BE2C (cell line): ENCODE data around the gene VWA3B. TPM values are rescaled to one million over a fixed set of nuclear protein-coding genes. Genes with fewer than 3 reads are reported as not detected.
A peak's percentile ranks its signal among the peaks of the same experiment; 100 is the strongest.

Experiments
- DNase-seq: peaks from one replicate; pipeline ENCODE4 v3.0.0-alpha.2; 2020
- H3K27me3 ChIP-seq: fragments of 250-450 bp; sonication (Bioruptor Pico); 2 replicates; pipeline ENCODE4 v1.5.1; 2020; ENCODE audit warnings: mild to moderate bottlenecking
- H3K36me3 ChIP-seq: fragments of 250-450 bp; sonication (Bioruptor Pico); 2 replicates; pipeline ENCODE4 v1.5.1; 2020; ENCODE audit warnings: mild to moderate bottlenecking
- H3K4me1 ChIP-seq: fragments of 250-450 bp; sonication (Bioruptor Pico); 2 replicates; pipeline ENCODE4 v1.5.1; 2020
- H3K4me3 ChIP-seq: 2 replicates; pipeline ENCODE4 v1.5.1; 2011; ENCODE audit warnings: low read depth, low read length
- H3K9me3 ChIP-seq: fragments of 250-450 bp; sonication (Bioruptor Pico); 2 replicates; pipeline ENCODE4 v1.5.1; 2020
- polyA plus RNA-seq: library from polyadenylated mRNA; unstranded; fragments of >200 nt; gene quantifications from one replicate; pipeline ENCODE4 v1.2.1, GENCODE V29; 2012; ENCODE audit warnings: low read depth, missing spikeins; ENCODE audit not compliant: insufficient read length, insufficient read depth
- TF ChIP-seq, protein P1 (sequence below): IDR thresholded peaks from 2 replicates; pipeline ENCODE4 v1.5.1; 2012; ENCODE audit warnings: mild to moderate bottlenecking, low read depth, low read length

The VWA3B gene
- not detected for polyA plus RNA-seq

DNA sequence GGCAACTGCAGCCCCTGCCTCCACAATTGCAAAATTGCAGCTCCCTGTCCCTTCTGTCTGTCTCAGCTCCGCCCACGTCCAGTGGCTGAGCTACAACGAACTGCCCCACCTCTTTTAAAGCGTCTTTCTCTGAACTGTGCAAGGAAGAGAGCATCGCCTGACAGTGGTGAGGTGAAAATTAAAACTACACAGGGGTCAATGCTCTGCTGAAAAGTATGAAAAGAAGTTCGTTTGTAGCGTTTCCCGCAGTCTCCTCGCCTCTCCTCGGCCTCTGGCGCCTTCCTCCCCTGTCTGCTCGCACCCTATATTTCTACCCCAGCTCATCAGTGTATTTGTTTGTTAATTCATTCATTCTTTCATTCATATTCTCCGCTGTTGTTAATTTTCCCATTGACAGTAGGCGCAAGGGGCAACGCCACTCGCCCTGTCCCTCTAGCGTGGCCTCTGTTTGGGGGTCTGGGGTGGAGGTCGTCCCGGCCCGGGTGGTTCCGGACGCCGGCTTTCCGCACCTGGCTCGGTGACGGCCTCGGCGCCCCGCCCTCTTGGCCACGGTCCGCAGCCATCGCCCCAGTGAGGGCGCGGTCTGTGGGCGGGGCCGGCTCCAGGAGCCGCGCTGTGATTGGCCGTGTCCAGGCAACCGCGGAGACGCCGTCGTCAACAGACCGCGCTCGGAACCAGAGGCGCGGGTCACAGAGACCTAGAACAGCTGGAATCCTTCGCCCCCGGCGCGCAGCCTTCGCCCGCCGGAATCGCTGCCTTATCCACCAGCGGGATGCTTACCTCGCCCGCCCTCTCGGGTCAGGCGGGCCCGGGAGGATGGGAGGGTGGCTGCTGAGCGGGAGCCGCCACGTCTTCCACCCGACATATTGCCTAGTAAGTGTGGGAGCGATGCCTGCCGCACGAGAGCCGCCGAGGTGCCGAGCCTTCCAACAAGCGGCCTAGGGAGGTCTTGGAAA, at the start of gene VWA3B:
Gene VWA3B (plus strand): TSS at position 677 of the 956 bp plus-strand sequence. CDS start 5,926 bp downstream, outside the sequence.
- peak; percentile 58 for DNase-seq
- TF ChIP-seq, protein P1, sequence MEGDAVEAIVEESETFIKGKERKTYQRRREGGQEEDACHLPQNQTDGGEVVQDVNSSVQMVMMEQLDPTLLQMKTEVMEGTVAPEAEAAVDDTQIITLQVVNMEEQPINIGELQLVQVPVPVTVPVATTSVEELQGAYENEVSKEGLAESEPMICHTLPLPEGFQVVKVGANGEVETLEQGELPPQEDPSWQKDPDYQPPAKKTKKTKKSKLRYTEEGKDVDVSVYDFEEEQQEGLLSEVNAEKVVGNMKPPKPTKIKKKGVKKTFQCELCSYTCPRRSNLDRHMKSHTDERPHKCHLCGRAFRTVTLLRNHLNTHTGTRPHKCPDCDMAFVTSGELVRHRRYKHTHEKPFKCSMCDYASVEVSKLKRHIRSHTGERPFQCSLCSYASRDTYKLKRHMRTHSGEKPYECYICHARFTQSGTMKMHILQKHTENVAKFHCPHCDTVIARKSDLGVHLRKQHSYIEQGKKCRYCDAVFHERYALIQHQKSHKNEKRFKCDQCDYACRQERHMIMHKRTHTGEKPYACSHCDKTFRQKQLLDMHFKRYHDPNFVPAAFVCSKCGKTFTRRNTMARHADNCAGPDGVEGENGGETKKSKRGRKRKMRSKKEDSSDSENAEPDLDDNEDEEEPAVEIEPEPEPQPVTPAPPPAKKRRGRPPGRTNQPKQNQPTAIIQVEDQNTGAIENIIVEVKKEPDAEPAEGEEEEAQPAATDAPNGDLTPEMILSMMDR: no peak
- peak within 1 kb of the TSS; percentile 42 for H3K4me3 ChIP-seq
- no peaks in the 10 kb centered on the region for H3K36me3 ChIP-seq
- no peaks in the 10 kb centered on the region for H3K4me1 ChIP-seq
- peaks cover 14% of the 10 kb centered on the region for H3K27me3 ChIP-seq
- H3K9me3 ChIP-seq: no peaks in the 10 kb centered on the region

GRCh38 chr2:98037206-98037605, 49.8 kb upstream of the VWA3B start:
- H3K36me3 ChIP-seq: no peaks in the 10 kb centered on the region
- no peaks in the 10 kb centered on the region for H3K4me1 ChIP-seq
- H3K27me3 ChIP-seq: no peaks in the 10 kb centered on the region
- H3K4me3 ChIP-seq: no peak overlapping the region
- TF ChIP-seq, protein P1: no peak
- no peak for DNase-seq
- H3K9me3 ChIP-seq: no peaks in the 10 kb centered on the region

DNA sequence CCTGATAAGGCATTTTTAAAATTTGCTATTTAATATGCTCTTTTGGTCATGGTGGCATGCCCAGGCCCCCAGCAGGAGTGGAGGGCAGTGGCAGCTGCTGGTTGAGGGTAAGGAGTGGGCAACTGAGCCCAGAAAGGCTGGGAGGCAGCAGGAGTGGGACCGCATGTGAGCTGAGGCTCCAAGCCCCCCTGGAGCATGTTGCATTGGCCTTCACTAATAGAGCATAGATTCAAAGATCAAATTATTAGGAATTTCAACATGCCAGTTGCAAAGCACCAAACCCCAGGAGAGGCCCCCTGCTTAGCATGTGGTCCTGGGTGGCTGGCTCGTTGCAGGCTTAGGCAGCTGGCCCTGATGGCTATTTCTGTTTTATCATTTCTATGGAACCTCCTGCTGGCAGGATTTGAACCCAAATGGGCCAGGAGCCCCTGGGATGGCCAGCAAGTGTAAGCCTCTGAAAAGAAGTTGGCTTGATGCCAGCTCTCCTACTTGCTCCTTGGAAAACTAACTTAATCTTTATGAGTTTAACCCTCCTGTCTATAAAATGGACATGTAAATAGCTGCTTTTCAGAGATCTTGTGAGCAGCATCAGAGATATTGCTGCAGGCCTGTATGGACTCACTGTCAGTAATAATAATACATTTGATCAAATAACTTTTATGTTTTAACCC, 49.2 kb upstream of the VWA3B start:
- Histone ChIP-seq H3K36me3 (no peaks in the 10 kb centered on the region), H3K4me1 (no peaks in the 10 kb centered on the region), H3K27me3 (no peaks in the 10 kb centered on the region), H3K9me3 (no peaks in the 10 kb centered on the region), H3K4me3 (no peak overlapping the region)
- DNase-seq: no peak
- TF ChIP-seq, protein P1: no peak

DNA sequence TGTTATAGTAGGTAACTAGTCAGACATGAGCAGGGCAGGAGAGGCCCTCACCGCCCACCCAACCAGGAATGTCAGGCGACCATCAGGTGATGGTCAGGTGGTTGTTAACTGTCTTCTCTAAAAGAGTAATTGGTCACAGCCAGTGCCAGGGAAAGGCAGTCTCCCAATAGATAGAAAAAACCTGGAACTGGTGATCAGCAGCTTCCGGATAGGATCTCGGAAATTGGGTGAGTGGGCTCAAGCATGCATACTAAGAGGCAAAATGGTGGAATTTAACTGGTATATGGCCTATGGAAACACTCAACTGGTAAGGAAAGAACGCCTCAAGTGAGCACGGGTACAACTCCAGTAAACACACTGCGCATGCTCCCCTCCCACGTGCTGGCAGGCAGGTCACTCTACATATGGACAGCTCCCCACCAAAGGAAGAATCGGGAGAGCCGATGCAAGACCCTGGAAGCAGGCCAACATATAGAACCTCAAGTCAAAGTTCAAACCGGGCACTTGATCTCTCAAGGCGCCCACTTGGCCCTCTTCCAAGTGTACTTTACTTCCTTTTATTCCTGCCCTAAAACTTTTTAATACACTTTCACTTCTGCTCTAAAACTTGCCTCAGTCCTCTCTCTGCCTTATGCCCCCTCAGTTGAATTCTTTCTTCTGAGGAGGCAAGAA, 47.7 kb upstream of the VWA3B start:
- no peak for DNase-seq
- H3K36me3 ChIP-seq: no peaks in the 10 kb centered on the region

DNA sequence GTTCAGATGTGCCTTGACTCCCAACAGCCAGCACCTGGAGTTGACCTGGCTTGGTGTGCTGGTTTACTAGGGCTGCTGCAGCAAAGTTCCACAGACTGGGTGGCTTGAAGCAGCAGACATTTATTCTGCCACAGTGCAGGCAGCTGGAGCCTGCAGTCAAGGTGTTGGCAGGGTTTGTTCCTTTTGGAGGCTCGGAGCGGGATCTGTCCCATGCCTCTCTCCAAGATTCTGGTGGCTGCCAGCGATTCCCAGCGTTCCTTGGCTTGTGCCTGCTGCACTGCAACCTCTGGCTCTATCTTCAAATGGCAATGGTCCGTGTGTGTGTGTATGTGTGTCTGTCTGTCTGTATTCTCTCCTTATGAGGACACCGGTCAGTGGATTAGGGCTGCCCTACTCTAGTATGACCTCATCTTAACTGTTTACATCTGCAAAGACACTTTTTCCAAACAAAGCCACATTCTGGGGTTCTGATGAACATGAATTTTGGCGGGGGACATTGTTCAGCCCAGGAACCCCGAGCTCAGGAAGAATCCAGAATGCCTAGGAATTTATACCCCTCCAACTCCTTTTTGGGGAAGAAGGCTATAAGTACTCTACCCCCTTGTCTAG, 46.5 kb upstream of the VWA3B start:
- Histone ChIP-seq H3K4me3 (no peak overlapping the region), H3K27me3 (no peaks in the 10 kb centered on the region), H3K4me1 (no peaks in the 10 kb centered on the region), H3K36me3 (no peaks in the 10 kb centered on the region), H3K9me3 (no peaks in the 10 kb centered on the region)
- TF ChIP-seq, protein P1: no peak
- DNase-seq: no peak

More for the DNA sequence above, 47.7 kb upstream of the VWA3B start:
- Histone ChIP-seq H3K4me3 (no peak overlapping the region), H3K4me1 (no peaks in the 10 kb centered on the region), H3K9me3 (no peaks in the 10 kb centered on the region), H3K27me3 (no peaks in the 10 kb centered on the region)
- TF ChIP-seq, protein P1: no peak
